Sigmoid colon (tissue), 4 donors: ENCODE measurements around the gene CAMTA1.

Experiments used
- CTCF ChIP-seq, 4 experiments: fragments of 450-650 bp in 3 of 4; fragments of 200-600 bp in 1 of 4; IDR thresholded peaks; one replicate each; pipeline ENCODE4 v1.5.1; 2016 to 2019; ENCODE audit warnings: antibody characterized with exemption in 4 of 4, mild to moderate bottlenecking in 3 of 4, moderate library complexity in 2 of 4
- EP300 ChIP-seq, 4 donors: sonication (generic); formaldehyde crosslinking; IDR thresholded peaks; one replicate each; pipeline ENCODE4 v1.6.1; 2017; ENCODE audit warnings: antibody characterized with exemption in 4 of 4

GRCh38 chr1:7290971-7291970 lies 506.0 kb downstream of the CAMTA1 start:
- TF ChIP-seq CTCF (IDR thresholded peaks at IDR 0.05), result no peak
- no peak for TF ChIP-seq EP300 (IDR thresholded peaks at IDR 0.05)
